ENCODE measurements around the gene MTCL3.

Gene MTCL3

GRCh38 chr6:127482325-127482724 is 36.8 kb downstream of the MTCL3 start:
- Mint-ChIP-seq H3K4me1 (ENCODE audit: low read depth) (peaks cover 17% of the 10 kb centered on the region), H3K27me3 (ENCODE audit: low read depth) (no peaks in the 10 kb centered on the region), H3K27ac (ENCODE audit: unreplicated experiment) (no peak overlapping the region), H3K36me3 (ENCODE audit: low read depth) (no peaks in the 10 kb centered on the region), H3K4me3 (ENCODE audit: unreplicated experiment) (no peak overlapping the region), H3K9me3 (ENCODE audit: low read depth) (no peaks in the 10 kb centered on the region)
- TF ChIP-seq CTCF (IDR thresholded peaks at IDR 0.05), result no peak
- DNase-seq (ENCODE audit: low spot score), result no peak

- no peaks in the 10 kb centered on the region for H3K27me3 Mint-ChIP-seq (ENCODE audit: low read depth)
- H3K36me3 Mint-ChIP-seq (ENCODE audit: low read depth), result no peaks in the 10 kb centered on the region
- no peak overlapping the region for H3K27ac Mint-ChIP-seq (ENCODE audit: unreplicated experiment)
- no peak for DNase-seq (ENCODE audit: low spot score)
- no peak overlapping the region for H3K4me3 Mint-ChIP-seq (ENCODE audit: unreplicated experiment)
- H3K9me3 Mint-ChIP-seq (ENCODE audit: low read depth), result no peaks in the 10 kb centered on the region
- TF ChIP-seq CTCF (IDR thresholded peaks at IDR 0.05), result no peak
- peaks cover 17% of the 10 kb centered on the region for H3K4me1 Mint-ChIP-seq (ENCODE audit: low read depth)
Measured at GRCh38 chr6:127481628-127482027, 37.5 kb downstream of the MTCL3 start.

- Mint-ChIP-seq H3K4me1 (ENCODE audit: low read depth) (peaks cover 17% of the 10 kb centered on the region), H3K36me3 (ENCODE audit: low read depth) (no peaks in the 10 kb centered on the region), H3K27ac (ENCODE audit: unreplicated experiment) (no peak overlapping the region), H3K27me3 (ENCODE audit: low read depth) (no peaks in the 10 kb centered on the region), H3K4me3 (ENCODE audit: unreplicated experiment) (no peak overlapping the region), H3K9me3 (ENCODE audit: low read depth) (no peaks in the 10 kb centered on the region)
- no peak for DNase-seq (ENCODE audit: low spot score)
- TF ChIP-seq CTCF (IDR thresholded peaks at IDR 0.05), result no peak
Measured at GRCh38 chr6:127481111-127481510, 38.0 kb downstream of the MTCL3 start.

GRCh38 chr6:127477658-127478057 is 41.5 kb downstream of the MTCL3 start:
- H3K4me3 Mint-ChIP-seq (ENCODE audit: unreplicated experiment), result no peak overlapping the region
- no peaks in the 10 kb centered on the region for H3K4me1 Mint-ChIP-seq (ENCODE audit: low read depth)
- H3K9me3 Mint-ChIP-seq (ENCODE audit: low read depth), result no peaks in the 10 kb centered on the region
- H3K27ac Mint-ChIP-seq (ENCODE audit: unreplicated experiment), result no peak overlapping the region
- no peaks in the 10 kb centered on the region for H3K36me3 Mint-ChIP-seq (ENCODE audit: low read depth)
- no peak for DNase-seq (ENCODE audit: low spot score)
- H3K27me3 Mint-ChIP-seq (ENCODE audit: low read depth), result no peaks in the 10 kb centered on the region
- no peak for TF ChIP-seq CTCF (IDR thresholded peaks at IDR 0.05)

- H3K27me3 Mint-ChIP-seq (ENCODE audit: low read depth), result no peaks in the 10 kb centered on the region
- H3K4me3 Mint-ChIP-seq (ENCODE audit: unreplicated experiment), result no peak overlapping the region
- DNase-seq (ENCODE audit: low spot score), result peak; percentile 92
- H3K4me1 Mint-ChIP-seq (ENCODE audit: low read depth), result peaks cover 11% of the 10 kb centered on the region
- no peaks in the 10 kb centered on the region for H3K9me3 Mint-ChIP-seq (ENCODE audit: low read depth)
- no peak for TF ChIP-seq CTCF (IDR thresholded peaks at IDR 0.05)
- H3K27ac Mint-ChIP-seq (ENCODE audit: unreplicated experiment), result no peak overlapping the region
- H3K36me3 Mint-ChIP-seq (ENCODE audit: low read depth), result no peaks in the 10 kb centered on the region
Measured at GRCh38 chr6:127475823-127476176, 43.3 kb downstream of the MTCL3 start.
